ENCODE measurements around the gene FAM184A. TPM values are rescaled to one million over a fixed set of nuclear protein-coding genes. Genes with fewer than 3 reads are reported as not detected.

Gene FAM184A
- total and polyA plus RNA-seq, 12 donors = 0.91 to 5.2 (median 2.7) TPM

DNA sequence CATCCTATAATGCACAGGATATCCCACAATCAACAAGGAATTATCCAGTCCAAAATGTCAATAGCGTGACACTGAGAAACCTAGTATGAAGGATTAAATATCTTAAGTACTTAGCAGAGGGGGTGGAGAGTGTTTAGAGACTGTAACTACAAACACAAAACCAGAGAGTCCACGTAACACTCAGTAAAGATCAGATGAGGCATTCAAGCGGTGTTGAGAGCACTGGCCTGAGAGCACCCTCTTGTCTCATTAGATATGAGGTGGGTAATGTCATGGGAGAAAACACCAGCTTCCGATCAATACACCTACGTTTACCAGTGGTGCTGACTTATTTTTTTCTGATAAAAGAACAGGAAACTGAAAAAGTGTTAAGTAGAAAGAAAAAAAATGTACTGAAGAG is 2.3 kb downstream of the FAM184A start:
- no peaks in the 10 kb centered on the region for H3K27me3 ChIP-seq
- no peak overlapping the region for H3K27ac ChIP-seq
- H3K4me1 ChIP-seq (replicated peaks in 1 of 2) = peaks cover 0 to 13% of the 10 kb centered on the region in 2 donors
- H3K9me3 ChIP-seq (replicated peaks in 1 of 3) = no peaks in the 10 kb centered on the region
- intact Hi-C loops (cut with DNase I) = no loop called here
- TF ChIP-seq POLR2A (IDR thresholded peaks at IDR 0.05) = no peak
- TF ChIP-seq, protein P1, sequence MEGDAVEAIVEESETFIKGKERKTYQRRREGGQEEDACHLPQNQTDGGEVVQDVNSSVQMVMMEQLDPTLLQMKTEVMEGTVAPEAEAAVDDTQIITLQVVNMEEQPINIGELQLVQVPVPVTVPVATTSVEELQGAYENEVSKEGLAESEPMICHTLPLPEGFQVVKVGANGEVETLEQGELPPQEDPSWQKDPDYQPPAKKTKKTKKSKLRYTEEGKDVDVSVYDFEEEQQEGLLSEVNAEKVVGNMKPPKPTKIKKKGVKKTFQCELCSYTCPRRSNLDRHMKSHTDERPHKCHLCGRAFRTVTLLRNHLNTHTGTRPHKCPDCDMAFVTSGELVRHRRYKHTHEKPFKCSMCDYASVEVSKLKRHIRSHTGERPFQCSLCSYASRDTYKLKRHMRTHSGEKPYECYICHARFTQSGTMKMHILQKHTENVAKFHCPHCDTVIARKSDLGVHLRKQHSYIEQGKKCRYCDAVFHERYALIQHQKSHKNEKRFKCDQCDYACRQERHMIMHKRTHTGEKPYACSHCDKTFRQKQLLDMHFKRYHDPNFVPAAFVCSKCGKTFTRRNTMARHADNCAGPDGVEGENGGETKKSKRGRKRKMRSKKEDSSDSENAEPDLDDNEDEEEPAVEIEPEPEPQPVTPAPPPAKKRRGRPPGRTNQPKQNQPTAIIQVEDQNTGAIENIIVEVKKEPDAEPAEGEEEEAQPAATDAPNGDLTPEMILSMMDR (IDR thresholded peaks at IDR 0.05) = no peak
- no peaks in the 10 kb centered on the region for H3K36me3 ChIP-seq (replicated peaks in 1 of 2)
- WGBS, 4 donors = 87 to 94% (median 90%) methylated on average over 5 of the region's 5 CpGs
- no peak overlapping the region for H3K4me3 ChIP-seq
- DNase-seq = no peak

DNA sequence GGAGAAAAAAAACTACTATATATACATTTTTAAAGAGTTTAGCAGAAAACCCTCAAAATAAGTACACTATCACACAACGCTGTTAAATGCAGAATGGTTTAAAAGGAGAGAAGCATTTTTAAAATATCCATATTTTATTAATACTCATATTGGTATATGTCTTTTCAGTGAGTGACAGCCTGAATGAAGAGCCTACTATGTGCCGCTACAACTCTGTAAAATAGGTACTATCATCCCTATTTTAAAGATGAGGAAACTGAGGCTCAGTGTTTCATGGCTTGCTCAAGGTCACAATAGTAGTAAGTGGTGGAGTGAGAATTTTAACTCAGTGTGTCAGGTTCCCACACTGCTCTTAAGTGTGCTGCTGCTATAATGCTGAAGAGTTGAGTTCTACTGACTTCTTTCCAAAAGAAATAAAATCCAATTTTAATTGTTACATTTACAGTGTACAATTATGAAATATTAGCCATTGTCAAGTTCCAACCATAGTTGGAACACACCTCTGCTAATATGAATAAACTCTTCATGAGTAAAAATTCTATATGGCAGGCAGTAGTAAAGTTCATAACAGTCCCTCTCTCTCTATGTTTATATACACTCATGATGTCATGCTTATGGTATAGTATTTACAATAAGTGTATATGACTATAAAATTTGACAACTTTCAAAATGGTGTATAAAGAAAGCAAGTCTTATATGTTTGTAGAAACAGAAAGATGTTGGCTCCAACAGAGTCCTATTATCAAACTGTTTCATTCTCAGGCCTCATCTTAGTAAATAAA is 3.1 kb downstream of the FAM184A start:
- no peaks in the 10 kb centered on the region for H3K9me3 ChIP-seq (replicated peaks in 1 of 3)
- no peak overlapping the region for H3K27ac ChIP-seq
- intact Hi-C loops (cut with DNase I) = no loop called here
- TF ChIP-seq POLR2A (IDR thresholded peaks at IDR 0.05) = no peak
- TF ChIP-seq, protein P1 (IDR thresholded peaks at IDR 0.05) = no peak
- DNase-seq = no peak
- no peaks in the 10 kb centered on the region for H3K27me3 ChIP-seq
- H3K4me3 ChIP-seq = no peak overlapping the region
- peaks cover 0 to 13% of the 10 kb centered on the region in 2 donors for H3K4me1 ChIP-seq (replicated peaks in 1 of 2)
- WGBS, 4 donors = 94 to 99% (median 96%) methylated on average over 2 of the region's 2 CpGs
- no peaks in the 10 kb centered on the region for H3K36me3 ChIP-seq (replicated peaks in 1 of 2)

DNA sequence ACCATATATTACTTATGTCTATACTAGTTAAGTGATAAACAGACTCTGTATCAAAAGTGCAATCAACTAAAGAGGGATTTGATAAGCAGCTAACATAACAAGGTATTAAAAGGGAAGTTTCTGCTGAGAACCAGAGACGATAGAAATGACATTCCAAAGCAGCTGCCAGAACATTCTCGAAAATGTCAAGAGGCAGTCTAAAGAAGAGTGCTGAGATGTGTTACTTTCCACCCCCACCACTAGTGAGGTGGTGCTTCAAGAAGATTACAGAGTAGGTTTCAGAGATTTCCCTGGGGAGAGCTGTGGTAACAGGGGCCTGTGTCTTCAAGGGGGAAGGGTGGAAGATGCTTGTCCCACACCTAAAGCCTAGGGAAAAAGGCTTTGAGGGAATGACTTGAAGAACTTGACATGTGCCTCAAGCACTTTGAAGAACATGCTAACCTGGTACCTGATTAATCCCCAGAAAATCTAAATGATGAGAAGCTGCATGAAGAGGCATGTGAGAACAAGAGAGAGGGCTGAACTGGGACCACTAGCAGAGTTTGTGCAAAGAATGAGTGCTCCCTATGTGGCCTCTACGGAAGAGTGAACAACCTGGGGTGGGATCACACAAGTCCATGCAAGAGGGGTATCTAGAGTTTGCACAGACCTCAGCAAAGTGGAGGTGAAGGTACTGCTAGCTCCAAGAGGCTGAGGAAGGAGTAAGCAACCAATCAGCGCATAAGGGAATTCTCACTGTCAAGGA is 5.0 kb downstream of the FAM184A start:
- TF ChIP-seq, protein P1 (IDR thresholded peaks at IDR 0.05) = no peak
- no peak for TF ChIP-seq POLR2A (IDR thresholded peaks at IDR 0.05)
- H3K4me3 ChIP-seq = no peak overlapping the region
- H3K36me3 ChIP-seq (replicated peaks in 1 of 2) = no peaks in the 10 kb centered on the region
- no peaks in the 10 kb centered on the region for H3K9me3 ChIP-seq (replicated peaks in 1 of 3)
- no peaks in the 10 kb centered on the region for H3K27me3 ChIP-seq
- intact Hi-C loops (cut with DNase I) = no loop called here
- peaks cover 0 to 9% of the 10 kb centered on the region in 2 donors for H3K4me1 ChIP-seq (replicated peaks in 1 of 2)
- WGBS, 4 donors = 88 to 93% (median 91%) methylated on average over 4 of the region's 4 CpGs
- no peak overlapping the region for H3K27ac ChIP-seq
- no peak for DNase-seq

DNA sequence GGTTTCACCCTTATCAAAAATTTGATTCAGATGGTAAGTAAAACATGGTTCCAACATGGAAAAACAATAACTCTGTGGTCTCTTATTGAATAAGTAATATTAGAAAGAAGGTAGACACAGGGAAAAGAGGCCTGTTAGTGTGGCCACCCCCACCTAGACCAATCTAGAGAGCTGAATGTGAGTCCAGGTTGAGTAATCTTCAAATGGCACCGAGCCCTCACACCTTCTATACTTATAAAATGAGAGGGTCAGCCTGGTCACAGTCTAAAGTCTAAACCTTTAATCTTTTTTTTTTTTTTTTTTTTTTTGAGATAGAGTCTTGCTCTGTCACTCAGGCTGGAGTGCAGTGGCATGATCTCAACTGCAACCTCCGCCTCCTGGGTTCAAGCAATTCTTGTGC is 6.9 kb downstream of the FAM184A start:
- WGBS, 4 donors = 91 to 100% (median 99%) methylated on average over 2 of the region's 2 CpGs
- Histone ChIP-seq H3K4me1 (replicated peaks in 1 of 2) (no peaks in the 10 kb centered on the region), H3K9me3 (replicated peaks in 1 of 3) (no peaks in the 10 kb centered on the region), H3K27ac (no peak overlapping the region), H3K27me3 (no peaks in the 10 kb centered on the region), H3K36me3 (replicated peaks in 1 of 2) (no peaks in the 10 kb centered on the region), H3K4me3 (no peak overlapping the region)
- TF ChIP-seq, protein P1 (IDR thresholded peaks at IDR 0.05) = no peak
- TF ChIP-seq POLR2A (IDR thresholded peaks at IDR 0.05) = no peak
- intact Hi-C loops (cut with DNase I) = no loop called here
- DNase-seq = no peak
